GM19438 (cell line): ENCODE data around the gene PSMB7.

Experiments
- ATAC-seq: cut with Tn5 transposase; IDR thresholded peaks from one replicate; pipeline ENCODE4 v1.9.1; 2021; ENCODE audit warnings: low read depth; ENCODE audit not compliant: unreplicated experiment

PSMB7 gene

GRCh38 chr9:124414612-124415011 is 630 bp downstream of the PSMB7 start:
- no peak for ATAC-seq

- ATAC-seq = no peak
These were observed 3.0 kb downstream of the PSMB7 start for GRCh38 chr9:124412228-124412575.

- no peak for ATAC-seq
These were observed 3.6 kb downstream of the PSMB7 start for GRCh38 chr9:124411514-124412227.

GRCh38 chr9:124410321-124410913 is 4.8 kb downstream of the PSMB7 start:
- no peak for ATAC-seq

GRCh38 chr9:124409410-124409809 is 5.8 kb downstream of the PSMB7 start:
- ATAC-seq = no peak

- no peak for ATAC-seq
These were observed 12.0 kb downstream of the PSMB7 start for GRCh38 chr9:124403246-124403645.

- ATAC-seq = no peak
These were observed 15.0 kb downstream of the PSMB7 start for GRCh38 chr9:124399968-124400940.

GRCh38 chr9:124399323-124399967 is 15.8 kb downstream of the PSMB7 start:
- ATAC-seq = no peak

GRCh38 chr9:124398191-124398935 is 16.9 kb downstream of the PSMB7 start:
- ATAC-seq = no peak

GRCh38 chr9:124395826-124396225 is 19.4 kb downstream of the PSMB7 start:
- ATAC-seq = no peak

- no peak for ATAC-seq
These were observed 20.6 kb downstream of the PSMB7 start for GRCh38 chr9:124394596-124394995.

GRCh38 chr9:124394167-124394566 is 21.1 kb downstream of the PSMB7 start:
- ATAC-seq = no peak

- no peak for ATAC-seq
These were observed 22.3 kb downstream of the PSMB7 start for GRCh38 chr9:124392871-124393460.

- ATAC-seq = no peak
These were observed 22.9 kb downstream of the PSMB7 start for GRCh38 chr9:124392254-124392870.

- ATAC-seq = no peak
These were observed 24.2 kb downstream of the PSMB7 start for GRCh38 chr9:124390794-124391658.

GRCh38 chr9:124389146-124389939 is 25.9 kb downstream of the PSMB7 start:
- no peak for ATAC-seq

GRCh38 chr9:124388275-124389048 is 26.8 kb downstream of the PSMB7 start:
- no peak for ATAC-seq
